Body of pancreas (tissue), 4 donors: ENCODE data around the gene PNPLA6.

Experiments
- POLR2A ChIP-seq, 3 donors: fragments of 450-650 bp; IDR thresholded peaks; one replicate each; pipeline ENCODE4 v1.6.1; 2016; ENCODE audit warnings: antibody characterized with exemption in 3 of 3, mild to moderate bottlenecking in 2 of 3
- TF ChIP-seq, protein P1 (sequence below), 7 experiments: fragments of 450-650 bp in 4 of 7; fragments of 200-600 bp in 3 of 7; sonication (generic) in 3 of 7; IDR thresholded peaks; one replicate each; pipeline ENCODE4 v1.5.1; 2016 to 2019; ENCODE audit warnings: antibody characterized with exemption in 7 of 7

GRCh38 chr19:7522072-7522922 is 13.2 kb upstream of the PNPLA6 start, which contains the start of gene MCOLN1:
- peak in 2 of 3 donors; percentile 50 to 54 for TF ChIP-seq POLR2A (IDR thresholded peaks at IDR 0.05)
- TF ChIP-seq, protein P1, sequence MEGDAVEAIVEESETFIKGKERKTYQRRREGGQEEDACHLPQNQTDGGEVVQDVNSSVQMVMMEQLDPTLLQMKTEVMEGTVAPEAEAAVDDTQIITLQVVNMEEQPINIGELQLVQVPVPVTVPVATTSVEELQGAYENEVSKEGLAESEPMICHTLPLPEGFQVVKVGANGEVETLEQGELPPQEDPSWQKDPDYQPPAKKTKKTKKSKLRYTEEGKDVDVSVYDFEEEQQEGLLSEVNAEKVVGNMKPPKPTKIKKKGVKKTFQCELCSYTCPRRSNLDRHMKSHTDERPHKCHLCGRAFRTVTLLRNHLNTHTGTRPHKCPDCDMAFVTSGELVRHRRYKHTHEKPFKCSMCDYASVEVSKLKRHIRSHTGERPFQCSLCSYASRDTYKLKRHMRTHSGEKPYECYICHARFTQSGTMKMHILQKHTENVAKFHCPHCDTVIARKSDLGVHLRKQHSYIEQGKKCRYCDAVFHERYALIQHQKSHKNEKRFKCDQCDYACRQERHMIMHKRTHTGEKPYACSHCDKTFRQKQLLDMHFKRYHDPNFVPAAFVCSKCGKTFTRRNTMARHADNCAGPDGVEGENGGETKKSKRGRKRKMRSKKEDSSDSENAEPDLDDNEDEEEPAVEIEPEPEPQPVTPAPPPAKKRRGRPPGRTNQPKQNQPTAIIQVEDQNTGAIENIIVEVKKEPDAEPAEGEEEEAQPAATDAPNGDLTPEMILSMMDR (IDR thresholded peaks at IDR 0.05): peak in 2 of 7 experiments; percentile 3 to 40
